Liver (tissue), 9 donors: Measurements from ENCODE around the gene SLC7A4. TPM values are rescaled to one million over a fixed set of nuclear protein-coding genes. Genes with fewer than 3 reads are reported as not detected.
A peak's percentile ranks its signal among the peaks of the same experiment; 100 is the strongest.

Experiments
- DNase-seq: peaks from one replicate; pipeline ENCODE4 v3.0.0-alpha.2; 2017; ENCODE audit warnings: low spot score
- H3K27ac ChIP-seq, 2 donors: one replicate each; pipeline ENCODE4 v1.7.0; 2013; ENCODE audit warnings: inconsistent platforms in 2 of 2, low read length in 2 of 2, control low read depth in 1 of 2, low read depth in 1 of 2, mild to moderate bottlenecking in 1 of 2
- H3K27me3 ChIP-seq, 4 donors: one replicate each; pipeline versions ENCODE4 v1.6.1 to v1.7.0; 2013; ENCODE audit warnings: low read length in 3 of 4, inconsistent platforms in 1 of 4, mild to moderate bottlenecking in 1 of 4, moderate library complexity in 1 of 4; ENCODE audit not compliant: control insufficient read depth in 4 of 4, insufficient read depth in 4 of 4
- H3K36me3 ChIP-seq, 4 donors: one replicate each; pipeline versions ENCODE4 v1.6.1 to v1.7.0; 2013; ENCODE audit warnings: low read length in 3 of 4, mild to moderate bottlenecking in 3 of 4, low read depth in 1 of 4, moderate library complexity in 1 of 4; ENCODE audit not compliant: control insufficient read depth in 4 of 4, insufficient read depth in 3 of 4
- H3K4me1 ChIP-seq, 4 donors: one replicate each; pipeline versions ENCODE4 v1.6.1 to v1.7.0; 2013; ENCODE audit warnings: low read length in 3 of 4, mild to moderate bottlenecking in 3 of 4, moderate library complexity in 1 of 4; ENCODE audit not compliant: control insufficient read depth in 4 of 4, insufficient read depth in 4 of 4
- H3K4me3 ChIP-seq, 3 donors: one replicate each; pipeline versions ENCODE4 v1.6.1 to v1.7.0; 2013; ENCODE audit warnings: low read length in 3 of 3, control low read depth in 1 of 3, low read depth in 1 of 3, mild to moderate bottlenecking in 1 of 3
- H3K9ac ChIP-seq, 2 donors: one replicate each; pipeline ENCODE4 v1.7.0; 2013; ENCODE audit warnings: low read length in 2 of 2, mild to moderate bottlenecking in 2 of 2, moderate library complexity in 2 of 2, control low read depth in 1 of 2, low read depth in 1 of 2
- H3K9me3 ChIP-seq, 4 donors: one replicate each; pipeline versions ENCODE4 v1.6.1 to v1.7.0; 2013; ENCODE audit warnings: low read length in 3 of 4; ENCODE audit not compliant: control insufficient read depth in 4 of 4
- EGR1 ChIP-seq, 2 donors: IDR thresholded peaks; 2 replicates each; pipeline ENCODE4 v1.6.1; 2016 to 2018; ENCODE audit warnings: antibody characterized with exemption in 2 of 2, low read depth in 2 of 2
- FOXA1 ChIP-seq: IDR thresholded peaks from 2 replicates; pipeline ENCODE4 v1.6.1; 2016; ENCODE audit warnings: antibody characterized with exemption
- FOXA2 ChIP-seq: IDR thresholded peaks from 2 replicates; pipeline ENCODE4 v1.6.1; 2016; ENCODE audit warnings: antibody characterized with exemption
- GABPA ChIP-seq, 2 donors: IDR thresholded peaks in 1 of 2; conservative IDR thresholded peaks in 1 of 2; 2 replicates each; pipeline ENCODE4 v1.6.1; 2016; ENCODE audit warnings: antibody characterized with exemption in 2 of 2, mild to moderate bottlenecking in 1 of 2, moderate library complexity in 1 of 2
- HNF4A ChIP-seq, 2 donors: conservative IDR thresholded peaks; 2 replicates each; pipeline ENCODE4 v1.6.1; 2016; ENCODE audit warnings: antibody characterized with exemption in 2 of 2, mild to moderate bottlenecking in 2 of 2
- HNF4G ChIP-seq: IDR thresholded peaks from 2 replicates; pipeline ENCODE4 v1.6.1; 2016; ENCODE audit warnings: antibody characterized with exemption
- JUND ChIP-seq, 2 donors: IDR thresholded peaks; 2 replicates each; pipeline ENCODE4 v1.6.1; 2016; ENCODE audit warnings: antibody characterized with exemption in 2 of 2
- NR2F2 ChIP-seq: IDR thresholded peaks from 2 replicates; pipeline ENCODE4 v1.6.1; 2016; ENCODE audit warnings: antibody characterized with exemption
- RAD21 ChIP-seq, 2 donors: IDR thresholded peaks; 2 replicates each; pipeline ENCODE4 v1.6.1; 2016; ENCODE audit warnings: antibody characterized with exemption in 2 of 2, mild to moderate bottlenecking in 2 of 2
- RXRA ChIP-seq, 2 donors: IDR thresholded peaks; 2 replicates each; pipeline ENCODE4 v1.6.1; 2017 to 2018; ENCODE audit warnings: antibody characterized with exemption in 2 of 2, mild to moderate bottlenecking in 1 of 2
- SP1 ChIP-seq: IDR thresholded peaks from 2 replicates; pipeline ENCODE4 v1.6.1; 2018; ENCODE audit warnings: antibody characterized with exemption, mild to moderate bottlenecking
- TAF1 ChIP-seq: conservative IDR thresholded peaks from 2 replicates; pipeline ENCODE4 v1.6.1; 2016; ENCODE audit warnings: antibody characterized with exemption, mild to moderate bottlenecking
- YY1 ChIP-seq: IDR thresholded peaks from 2 replicates; pipeline ENCODE4 v1.6.1; 2016; ENCODE audit warnings: antibody characterized with exemption, mild to moderate bottlenecking
- WGBS: extraction: QIAGEN DNeasy Blood & Tissue Kit; methylation state at CpG from one replicate; pipeline ENCODE4 v1.1.7; 2013; 5-methylcytosine and 5-hydroxymethylcytosine counted together
- polyA plus RNA-seq, 2 donors: library from polyadenylated mRNA; stranded (reverse) in 1 of 2; unstranded in 1 of 2; fragments of 200-250 nt in 1 of 2; fragments of >200 nt in 1 of 2; fragmentation: Nextera tagmentation in 1 of 2; extraction: Ambion mirVana in 1 of 2; gene quantifications; one replicate each; pipeline versions ENCODE4 v1.2.1 to v1.2.3, GENCODE V29; 2013 to 2015
- total RNA-seq, 2 donors: library from RNA; depleted of rRNA; stranded (reverse); fragments of >200 nt; gene quantifications; one replicate each; pipeline ENCODE4 v1.2.3, GENCODE V29; 2014
- TF ChIP-seq, protein P1 (sequence below): IDR thresholded peaks from 2 replicates; pipeline ENCODE4 v1.6.1; 2016; ENCODE audit warnings: antibody characterized with exemption
- TF ChIP-seq, protein P2 (sequence below): IDR thresholded peaks from 2 replicates; pipeline ENCODE4 v1.6.1; 2016; ENCODE audit warnings: antibody characterized with exemption, mild to moderate bottlenecking
- TF ChIP-seq, protein P3 (sequence below): IDR thresholded peaks from 2 replicates; pipeline ENCODE4 v1.6.1; 2016; ENCODE audit warnings: antibody characterized with exemption
- TF ChIP-seq, protein P4 (sequence below): fragments of 150-350 bp; IDR thresholded peaks from 2 replicates; pipeline ENCODE4 v1.5.1; 2017; ENCODE audit warnings: improper control_type of control experiment, low read depth, low read length; ENCODE audit not compliant: missing input control
- TF ChIP-seq, protein P5 (sequence below): IDR thresholded peaks from 2 replicates; pipeline ENCODE4 v1.6.1; 2016; ENCODE audit warnings: antibody characterized with exemption
- donor health status: healthy.
- donor health status: healthy.
- donor health status: healthy.
- donor health status: healthy.
- donor health status: healthy.

SLC7A4 gene
- total and polyA plus RNA-seq, 4 donors: 0.11 to 0.67 (median 0.33) TPM

DNA sequence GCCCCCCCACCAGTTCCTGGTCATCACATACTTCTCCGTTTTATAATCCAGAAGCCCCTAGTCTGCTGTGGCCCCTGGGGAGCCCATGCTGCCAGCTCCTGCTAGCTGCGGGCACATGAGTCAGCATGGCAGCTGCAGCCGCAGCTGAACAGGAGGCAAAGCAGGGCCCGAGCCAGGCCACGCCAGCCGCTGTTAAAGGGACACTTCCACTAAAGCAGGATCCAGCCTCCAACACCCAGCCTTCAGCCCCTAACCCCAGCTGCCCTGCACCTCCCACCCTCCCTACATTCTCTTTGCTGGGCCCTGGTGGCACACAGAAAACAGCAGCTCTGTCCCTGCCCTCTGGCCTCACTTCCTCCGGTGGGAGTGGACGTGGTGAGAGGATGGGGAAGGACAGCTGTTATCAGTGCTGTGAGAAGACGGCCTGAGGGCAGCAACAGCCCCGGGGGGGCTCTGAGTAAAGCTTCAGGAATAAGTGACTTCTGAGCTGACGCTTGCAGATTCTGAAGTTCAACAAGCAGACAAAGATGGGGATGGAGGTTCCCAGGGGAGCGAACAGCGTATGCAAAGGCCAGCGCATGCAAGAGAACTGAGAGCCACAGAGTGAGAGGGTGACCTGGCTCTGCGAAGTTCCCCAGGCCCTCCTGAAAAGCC is 12.7 kb upstream of the SLC7A4 start:
- no peak for DNase-seq
- no peaks in the 10 kb centered on the region for H3K9me3 ChIP-seq
- no peaks in the 10 kb centered on the region for H3K36me3 ChIP-seq
- peaks cover 3 to 12% (median 5%) of the 10 kb centered on the region in 4 donors for H3K4me1 ChIP-seq
- TF ChIP-seq RXRA (IDR thresholded peaks at IDR 0.05) (no peak), EGR1 (IDR thresholded peaks at IDR 0.05; ENCODE audit: low read depth in 2 of 2) (no peak), SP1 (no peak), FOXA2 (no peak), GABPA (IDR thresholded peaks at IDR 0.05 in 1 of 2, conservative IDR thresholded peaks at IDR 0.05 in 1 of 2) (no peak), JUND (IDR thresholded peaks at IDR 0.05) (no peak), FOXA1 (no peak), RAD21 (IDR thresholded peaks at IDR 0.05) (no peak), YY1 (no peak), TAF1 (no peak), NR2F2 (no peak), HNF4A (conservative IDR thresholded peaks at IDR 0.05) (no peak), HNF4G (no peak)
- TF ChIP-seq, protein P1, sequence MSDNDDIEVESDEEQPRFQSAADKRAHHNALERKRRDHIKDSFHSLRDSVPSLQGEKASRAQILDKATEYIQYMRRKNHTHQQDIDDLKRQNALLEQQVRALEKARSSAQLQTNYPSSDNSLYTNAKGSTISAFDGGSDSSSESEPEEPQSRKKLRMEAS: no peak
- TF ChIP-seq, protein P2, sequence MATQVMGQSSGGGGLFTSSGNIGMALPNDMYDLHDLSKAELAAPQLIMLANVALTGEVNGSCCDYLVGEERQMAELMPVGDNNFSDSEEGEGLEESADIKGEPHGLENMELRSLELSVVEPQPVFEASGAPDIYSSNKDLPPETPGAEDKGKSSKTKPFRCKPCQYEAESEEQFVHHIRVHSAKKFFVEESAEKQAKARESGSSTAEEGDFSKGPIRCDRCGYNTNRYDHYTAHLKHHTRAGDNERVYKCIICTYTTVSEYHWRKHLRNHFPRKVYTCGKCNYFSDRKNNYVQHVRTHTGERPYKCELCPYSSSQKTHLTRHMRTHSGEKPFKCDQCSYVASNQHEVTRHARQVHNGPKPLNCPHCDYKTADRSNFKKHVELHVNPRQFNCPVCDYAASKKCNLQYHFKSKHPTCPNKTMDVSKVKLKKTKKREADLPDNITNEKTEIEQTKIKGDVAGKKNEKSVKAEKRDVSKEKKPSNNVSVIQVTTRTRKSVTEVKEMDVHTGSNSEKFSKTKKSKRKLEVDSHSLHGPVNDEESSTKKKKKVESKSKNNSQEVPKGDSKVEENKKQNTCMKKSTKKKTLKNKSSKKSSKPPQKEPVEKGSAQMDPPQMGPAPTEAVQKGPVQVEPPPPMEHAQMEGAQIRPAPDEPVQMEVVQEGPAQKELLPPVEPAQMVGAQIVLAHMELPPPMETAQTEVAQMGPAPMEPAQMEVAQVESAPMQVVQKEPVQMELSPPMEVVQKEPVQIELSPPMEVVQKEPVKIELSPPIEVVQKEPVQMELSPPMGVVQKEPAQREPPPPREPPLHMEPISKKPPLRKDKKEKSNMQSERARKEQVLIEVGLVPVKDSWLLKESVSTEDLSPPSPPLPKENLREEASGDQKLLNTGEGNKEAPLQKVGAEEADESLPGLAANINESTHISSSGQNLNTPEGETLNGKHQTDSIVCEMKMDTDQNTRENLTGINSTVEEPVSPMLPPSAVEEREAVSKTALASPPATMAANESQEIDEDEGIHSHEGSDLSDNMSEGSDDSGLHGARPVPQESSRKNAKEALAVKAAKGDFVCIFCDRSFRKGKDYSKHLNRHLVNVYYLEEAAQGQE: no peak
- TF ChIP-seq, protein P3, sequence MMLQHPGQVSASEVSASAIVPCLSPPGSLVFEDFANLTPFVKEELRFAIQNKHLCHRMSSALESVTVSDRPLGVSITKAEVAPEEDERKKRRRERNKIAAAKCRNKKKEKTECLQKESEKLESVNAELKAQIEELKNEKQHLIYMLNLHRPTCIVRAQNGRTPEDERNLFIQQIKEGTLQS: no peak
- TF ChIP-seq, protein P4, sequence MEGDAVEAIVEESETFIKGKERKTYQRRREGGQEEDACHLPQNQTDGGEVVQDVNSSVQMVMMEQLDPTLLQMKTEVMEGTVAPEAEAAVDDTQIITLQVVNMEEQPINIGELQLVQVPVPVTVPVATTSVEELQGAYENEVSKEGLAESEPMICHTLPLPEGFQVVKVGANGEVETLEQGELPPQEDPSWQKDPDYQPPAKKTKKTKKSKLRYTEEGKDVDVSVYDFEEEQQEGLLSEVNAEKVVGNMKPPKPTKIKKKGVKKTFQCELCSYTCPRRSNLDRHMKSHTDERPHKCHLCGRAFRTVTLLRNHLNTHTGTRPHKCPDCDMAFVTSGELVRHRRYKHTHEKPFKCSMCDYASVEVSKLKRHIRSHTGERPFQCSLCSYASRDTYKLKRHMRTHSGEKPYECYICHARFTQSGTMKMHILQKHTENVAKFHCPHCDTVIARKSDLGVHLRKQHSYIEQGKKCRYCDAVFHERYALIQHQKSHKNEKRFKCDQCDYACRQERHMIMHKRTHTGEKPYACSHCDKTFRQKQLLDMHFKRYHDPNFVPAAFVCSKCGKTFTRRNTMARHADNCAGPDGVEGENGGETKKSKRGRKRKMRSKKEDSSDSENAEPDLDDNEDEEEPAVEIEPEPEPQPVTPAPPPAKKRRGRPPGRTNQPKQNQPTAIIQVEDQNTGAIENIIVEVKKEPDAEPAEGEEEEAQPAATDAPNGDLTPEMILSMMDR: no peak
- TF ChIP-seq, protein P5, sequence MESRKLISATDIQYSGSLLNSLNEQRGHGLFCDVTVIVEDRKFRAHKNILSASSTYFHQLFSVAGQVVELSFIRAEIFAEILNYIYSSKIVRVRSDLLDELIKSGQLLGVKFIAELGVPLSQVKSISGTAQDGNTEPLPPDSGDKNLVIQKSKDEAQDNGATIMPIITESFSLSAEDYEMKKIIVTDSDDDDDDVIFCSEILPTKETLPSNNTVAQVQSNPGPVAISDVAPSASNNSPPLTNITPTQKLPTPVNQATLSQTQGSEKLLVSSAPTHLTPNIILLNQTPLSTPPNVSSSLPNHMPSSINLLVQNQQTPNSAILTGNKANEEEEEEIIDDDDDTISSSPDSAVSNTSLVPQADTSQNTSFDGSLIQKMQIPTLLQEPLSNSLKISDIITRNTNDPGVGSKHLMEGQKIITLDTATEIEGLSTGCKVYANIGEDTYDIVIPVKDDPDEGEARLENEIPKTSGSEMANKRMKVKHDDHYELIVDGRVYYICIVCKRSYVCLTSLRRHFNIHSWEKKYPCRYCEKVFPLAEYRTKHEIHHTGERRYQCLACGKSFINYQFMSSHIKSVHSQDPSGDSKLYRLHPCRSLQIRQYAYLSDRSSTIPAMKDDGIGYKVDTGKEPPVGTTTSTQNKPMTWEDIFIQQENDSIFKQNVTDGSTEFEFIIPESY: no peak
- H3K9ac ChIP-seq: no peak overlapping the region
- H3K27ac ChIP-seq: no peak overlapping the region
- 26% methylated on average over 15 of the region's 15 CpGs for WGBS
- H3K27me3 ChIP-seq: no peaks in the 10 kb centered on the region
- H3K4me3 ChIP-seq: peak overlapping the region in 1 of 3 donors; percentile 27
